SK-N-SH (cell line): ENCODE measurements around the gene CACUL1. TPM values are rescaled to one million over a fixed set of nuclear protein-coding genes. Genes with fewer than 3 reads are reported as not detected.
"Not testable (repeated sequence)": the region's sequence is repeated elsewhere in the genome, so short reads cannot be mapped to it uniquely, and the experiment has no call there.

Source experiments
- CTCF ChIA-PET: fragments of 300-600, 350-600 bp; formaldehyde crosslinking; extraction: SDS; loops from one replicate; lab custom pipeline; 2021; lab: Yijun Ruan, JAX
- POLR2A ChIA-PET: fragments of 350-600 bp; sonication (Branson Sonifier 250); formaldehyde crosslinking; extraction: SDS; loops from one replicate; lab custom pipeline; 2020; ENCODE audit warnings: antibody characterized with exemption, inconsistent platforms; lab: Yijun Ruan, JAX
- DNase-seq: peaks from one replicate; pipeline ENCODE4 v3.0.0; 2012
- H2AFZ ChIP-seq: fragments of 200-600 bp; sonication (generic); 2 replicates; pipeline ENCODE4 v1.8.1; 2016; ENCODE audit warnings: antibody characterized with exemption, mild to moderate bottlenecking, low read depth
- H3F3A ChIP-seq: fragments of 200-600 bp; sonication (generic); replicated peaks from 2 replicates; pipeline ENCODE3; 2016; ENCODE audit warnings: antibody characterized with exemption, mild to moderate bottlenecking; ENCODE audit not compliant: insufficient read depth
- H3K27ac ChIP-seq, 2 experiments: fragments of 200-500 bp in 1 of 2; fragments of 200-600 bp in 1 of 2; sonication (Bioruptor generic) in 1 of 2; sonication (generic), shearing (Covaris generic) in 1 of 2; 2 replicates each; pipeline versions ENCODE4 v1.5.1 to v1.6.1; 2014 to 2016; ENCODE audit warnings: low read depth in 2 of 2, inconsistent platforms in 1 of 2, low read length in 1 of 2, mild to moderate bottlenecking in 1 of 2, mixed read lengths in 1 of 2
- H3K27me3 ChIP-seq: fragments of 200-600 bp; sonication (generic), shearing (Covaris generic); 2 replicates; pipeline ENCODE4 v1.6.1; 2016; ENCODE audit warnings: mixed run types; ENCODE audit not compliant: insufficient read depth
- H3K36me3 ChIP-seq, 2 experiments: fragments of 200-500 bp in 1 of 2; fragments of 200-600 bp in 1 of 2; sonication (Bioruptor generic) in 1 of 2; sonication (generic) in 1 of 2; replicated peaks in 1 of 2; 2 replicates each; pipeline versions ENCODE3 to v1.5.1; 2014 to 2016; ENCODE audit warnings: low read length in 1 of 2, mild to moderate bottlenecking in 1 of 2; ENCODE audit not compliant: insufficient read depth in 2 of 2, control insufficient read depth in 1 of 2
- H3K4me1 ChIP-seq, 2 experiments: fragments of 200-500 bp in 1 of 2; fragments of 200-600 bp in 1 of 2; sonication (Bioruptor generic) in 1 of 2; sonication (generic), shearing (Covaris generic) in 1 of 2; 2 replicates each; pipeline versions ENCODE4 v1.5.1 to v1.6.1; 2014 to 2016; ENCODE audit warnings: low read depth in 1 of 2, low read length in 1 of 2, mixed run types in 1 of 2; ENCODE audit not compliant: insufficient read depth in 2 of 2, control insufficient read depth in 1 of 2
- H3K4me2 ChIP-seq: fragments of 200-600 bp; sonication (generic), shearing (Covaris generic); 2 replicates; pipeline ENCODE4 v1.6.1; 2017; ENCODE audit warnings: mixed run types
- H3K4me3 ChIP-seq, 2 experiments: fragments of 200-500 bp in 1 of 2; fragments of 200-600 bp in 1 of 2; sonication (Bioruptor generic) in 1 of 2; sonication (generic), shearing (Covaris generic) in 1 of 2; 2 replicates each; pipeline versions ENCODE4 v1.5.1 to v1.8.1; 2014 to 2016; ENCODE audit warnings: low read depth in 2 of 2, inconsistent platforms in 1 of 2, low read length in 1 of 2, mild to moderate bottlenecking in 1 of 2, mixed read lengths in 1 of 2, moderate library complexity in 1 of 2
- H3K79me2 ChIP-seq: fragments of 200-600 bp; sonication (generic); 2 replicates; pipeline ENCODE4 v1.8.1; 2017; ENCODE audit warnings: mild to moderate bottlenecking; ENCODE audit not compliant: insufficient read depth
- H3K9ac ChIP-seq: fragments of 200-600 bp; sonication (generic); 2 replicates; pipeline ENCODE4 v1.6.1; 2017; ENCODE audit warnings: mixed run types
- H3K9me2 ChIP-seq: fragments of 200-600 bp; sonication (generic); 2 replicates; pipeline ENCODE4 v1.6.1; 2017; ENCODE audit warnings: mixed run types
- H3K9me3 ChIP-seq: fragments of 200-600 bp; sonication (generic); 2 replicates; pipeline ENCODE4 v1.6.1; 2017; ENCODE audit warnings: mixed run types, mild to moderate bottlenecking, moderate library complexity
- H4K20me1 ChIP-seq: fragments of 200-600 bp; sonication (generic); 2 replicates; pipeline ENCODE4 v1.6.1; 2017; ENCODE audit warnings: mild to moderate bottlenecking, mixed run types; ENCODE audit not compliant: insufficient read depth
- CTCF ChIP-seq: fragments of 200-600 bp; sonication (generic); IDR thresholded peaks from 2 replicates; pipeline ENCODE4 v1.6.1; 2017; ENCODE audit warnings: antibody characterized with exemption, mild to moderate bottlenecking, moderate library complexity
- GATA2 ChIP-seq: sonication (generic); formaldehyde crosslinking; IDR thresholded peaks from 2 replicates; pipeline ENCODE4 v1.5.0; 2020; ENCODE audit warnings: mild to moderate bottlenecking, missing genetic modification reagents
- IRF3 ChIP-seq: fragments of 150-350 bp; IDR thresholded peaks from 2 replicates; pipeline ENCODE4 v1.6.1; 2016; ENCODE audit warnings: mild to moderate bottlenecking, low read depth, low read length
- REST ChIP-seq: IDR thresholded peaks from 2 replicates; pipeline ENCODE4 v1.6.1; 2012; ENCODE audit warnings: mild to moderate bottlenecking, low read depth, low read length, moderate library complexity
- SIN3A ChIP-seq: IDR thresholded peaks from 2 replicates; pipeline ENCODE4 v1.6.1; 2012; ENCODE audit warnings: low read depth, mild to moderate bottlenecking, low read length, moderate library complexity, borderline replicate concordance
- SMC3 ChIP-seq: IDR thresholded peaks from 2 replicates; pipeline ENCODE4 v1.6.1; 2012; ENCODE audit warnings: low read depth, low read length, improper control_type of control experiment
- TAF1 ChIP-seq: IDR thresholded peaks from 2 replicates; pipeline ENCODE4 v1.6.1; 2012; ENCODE audit warnings: low read depth, mild to moderate bottlenecking, low read length, moderate library complexity, borderline replicate concordance
- TCF12 ChIP-seq: IDR thresholded peaks from 2 replicates; pipeline ENCODE4 v1.4.0; 2012
- WGBS: methylation state at CpG from one replicate; pipeline ENCODE4 v1.1.6; 2017; ENCODE audit warnings: low lambda C conversion rate; 5-methylcytosine and 5-hydroxymethylcytosine counted together
- polyA plus RNA-seq, 3 experiments: library from polyadenylated mRNA; depleted of rRNA; stranded (reverse); fragments of >200 nt; gene quantifications; 2 replicates each; pipeline ENCODE4 v1.2.3, GENCODE V29; 2012

Gene CACUL1
- polyA plus RNA-seq, 1 of the 3 experiments (the other 2 are of a cell fraction): 2.6 TPM

- no peaks in the 10 kb centered on the region for H3K9me2 ChIP-seq
- no peaks in the 10 kb centered on the region for H3K9me3 ChIP-seq
- WGBS: 22% methylated on average over 3 of the region's 3 CpGs
- H3K9ac ChIP-seq: no peak overlapping the region
- no peaks in the 10 kb centered on the region; a peak in 1 of 4 replicates for H3K4me1 ChIP-seq
- no peak overlapping the region for H3K4me3 ChIP-seq
- ChIA-PET CTCF (interaction anchor here (1.0 to 5.4 kb wide), 5 partner anchors 31 to 230 kb away, joined by 3 to 55 read pairs (median 3); no protein-coding TSS in a partner anchor), POLR2A (no interaction called here)
- H3K27me3 ChIP-seq: no peaks in the 10 kb centered on the region
- no peaks in the 10 kb centered on the region for H3K79me2 ChIP-seq
- DNase-seq: no peak
- H2AFZ ChIP-seq: no peak overlapping the region
- H3K4me2 ChIP-seq: no peak overlapping the region
- H4K20me1 ChIP-seq: no peaks in the 10 kb centered on the region
- TF ChIP-seq CTCF (no peak), GATA2 (CRISPR knock-in tag) (no peak), TAF1 (no peak), IRF3 (no peak), SMC3 (no peak), TCF12 (no peak), SIN3A (no peak), REST (no peak)
- no peaks in the 10 kb centered on the region for H3K36me3 ChIP-seq
- no peak overlapping the region for H3K27ac ChIP-seq
- H3F3A ChIP-seq: no peaks in the 10 kb centered on the region
Measured at GRCh38 chr10:118798231-118798662, 43.5 kb upstream of the CACUL1 start.

- H3K27me3 ChIP-seq, H3K4me3 ChIP-seq, H3K27ac ChIP-seq, H3K9me2 ChIP-seq, H3K79me2 ChIP-seq, H3K4me2 ChIP-seq, H4K20me1 ChIP-seq, H3K9me3 ChIP-seq, H2AFZ ChIP-seq, CTCF ChIA-PET, H3K36me3 ChIP-seq, H3K4me1 ChIP-seq, DNase-seq, H3K9ac ChIP-seq, H3F3A ChIP-seq: not testable (repeated sequence)
- 62% methylated on average over 7 of the region's 7 CpGs for WGBS
- POLR2A ChIA-PET: interaction anchor here (1.2 kb wide), 1 partner anchor 26 kb away, joined by 4 read pairs; no protein-coding TSS in a partner anchor
Measured at GRCh38 chr10:118794971-118795370, 40.2 kb upstream of the CACUL1 start.
